ENCODE results near the gene PIGS. TPM values are rescaled to one million over a fixed set of nuclear protein-coding genes. Genes with fewer than 3 reads are reported as not detected.
"Not testable (repeated sequence)": the region's sequence is repeated elsewhere in the genome, so short reads cannot be mapped to it uniquely, and the experiment has no call there.

Gene PIGS
- total RNA-seq, 1 experiment from 2014 or later: 48.9 TPM

- DNase-seq (ENCODE audit: low spot score): no peak
Observed at GRCh38 chr17:28578246-28579195, 7.2 kb upstream of the PIGS start.

- DNase-seq (ENCODE audit: low spot score): no peak
Observed at GRCh38 chr17:28577466-28577824, 6.1 kb upstream of the PIGS start.

GRCh38 chr17:28576758-28577465 is 5.6 kb upstream of the PIGS start, which contains the start of gene ALDOC:
TSS of gene ALDOC (minus strand) at chr17:28576895. CDS start at chr17:28575532, 1,363 bp downstream.
- peak; percentile 62 for DNase-seq (ENCODE audit: low spot score)

GRCh38 chr17:28576016-28576415 is 4.7 kb upstream of the PIGS start:
- not testable (repeated sequence) for DNase-seq (ENCODE audit: low spot score)

- DNase-seq (ENCODE audit: low spot score): no peak
Observed at GRCh38 chr17:28575126-28575795, 3.9 kb upstream of the PIGS start.

- no peak for DNase-seq (ENCODE audit: low spot score)
Observed at GRCh38 chr17:28574526-28574925, 3.2 kb upstream of the PIGS start.

GRCh38 chr17:28573966-28574480 is 2.7 kb upstream of the PIGS start:
- no peak for DNase-seq (ENCODE audit: low spot score)

- DNase-seq (ENCODE audit: low spot score): no peak
Observed at GRCh38 chr17:28573521-28573920, 2.2 kb upstream of the PIGS start.

GRCh38 chr17:28573040-28573380 is 1.7 kb upstream of the PIGS start:
- DNase-seq (ENCODE audit: low spot score): no peak

- no peak for DNase-seq (ENCODE audit: low spot score)
Observed at GRCh38 chr17:28572259-28573039, 1.1 kb upstream of the PIGS start.

- peak; percentile 38 for DNase-seq (ENCODE audit: low spot score)
Observed at GRCh38 chr17:28570716-28571360, 486 bp downstream of the PIGS start.

- DNase-seq (ENCODE audit: low spot score): no peak
Observed at GRCh38 chr17:28569446-28569845, 1.9 kb downstream of the PIGS start.

- no peak for DNase-seq (ENCODE audit: low spot score)
Observed at GRCh38 chr17:28567604-28568003, 3.7 kb downstream of the PIGS start.

GRCh38 chr17:28563475-28563874 is 7.8 kb downstream of the PIGS start:
- peak; percentile 69 for DNase-seq (ENCODE audit: low spot score)

- DNase-seq (ENCODE audit: low spot score): no peak
Observed at GRCh38 chr17:28555022-28555421, 16.3 kb downstream of the PIGS start.

- DNase-seq (ENCODE audit: low spot score): no peak
Observed at GRCh38 chr17:28554565-28554964, 16.8 kb downstream of the PIGS start.

- DNase-seq (ENCODE audit: low spot score): no peak
Observed at GRCh38 chr17:28553000-28553505, 18.3 kb downstream of the PIGS start.

- DNase-seq (ENCODE audit: low spot score): peak; percentile 71
Observed at GRCh38 chr17:28552176-28552999, 18.9 kb downstream of the PIGS start, which contains the start of gene UNC119. TSS of gene UNC119 (minus strand) at chr17:28552624. CDS start at chr17:28552557, 67 bp downstream.

- no peak for DNase-seq (ENCODE audit: low spot score)
Observed at GRCh38 chr17:28551421-28552175, 19.7 kb downstream of the PIGS start.
